GM19455 (cell line): ENCODE data around the gene C9orf153.

Experiments used
- ATAC-seq: cut with Tn5 transposase; IDR thresholded peaks from one replicate; pipeline ENCODE4 v1.9.1; 2021; ENCODE audit not compliant: unreplicated experiment

Gene C9orf153

DNA sequence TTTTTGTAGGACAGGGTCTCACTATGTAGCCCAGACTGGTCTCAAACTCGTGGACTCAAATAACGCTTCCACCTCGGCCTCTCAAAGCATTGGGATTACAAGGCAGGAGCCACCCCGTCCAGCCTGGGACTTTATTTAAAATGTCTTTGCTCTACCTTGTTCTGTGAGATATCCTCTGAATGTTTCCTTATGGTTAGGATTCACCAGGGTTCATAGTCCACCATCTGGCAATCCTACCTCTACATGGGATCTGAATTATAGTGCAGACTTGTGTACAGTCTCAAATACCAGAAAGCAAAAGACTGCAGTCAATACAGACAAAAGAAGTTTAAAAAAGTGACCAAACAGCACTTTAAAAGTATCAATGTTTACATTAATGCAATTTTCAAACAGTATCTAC, 12.8 kb upstream of the C9orf153 start:
- ATAC-seq: no peak

DNA sequence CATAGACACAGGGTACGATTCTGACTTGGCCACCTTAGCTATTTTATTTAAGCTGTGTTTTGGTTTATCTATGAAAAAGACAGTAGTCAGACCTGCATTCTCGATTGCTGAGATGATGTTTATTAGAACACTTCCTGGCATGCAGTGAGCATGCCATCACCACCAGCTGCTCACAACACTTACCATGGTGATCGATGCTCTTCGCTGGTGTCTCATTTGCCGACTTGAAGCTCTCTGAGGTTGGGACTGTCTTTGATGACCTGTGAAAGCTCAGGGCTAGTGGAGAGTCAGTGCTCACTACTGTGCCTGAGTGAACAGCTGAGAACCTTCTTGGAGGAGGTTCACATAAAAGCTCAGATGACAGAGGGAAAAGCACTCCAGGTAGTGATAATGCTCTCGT, 4.4 kb upstream of the C9orf153 start:
- ATAC-seq: no peak

GRCh38 chr9:86262492-86262891, 3.0 kb upstream of the C9orf153 start:
- no peak for ATAC-seq

DNA sequence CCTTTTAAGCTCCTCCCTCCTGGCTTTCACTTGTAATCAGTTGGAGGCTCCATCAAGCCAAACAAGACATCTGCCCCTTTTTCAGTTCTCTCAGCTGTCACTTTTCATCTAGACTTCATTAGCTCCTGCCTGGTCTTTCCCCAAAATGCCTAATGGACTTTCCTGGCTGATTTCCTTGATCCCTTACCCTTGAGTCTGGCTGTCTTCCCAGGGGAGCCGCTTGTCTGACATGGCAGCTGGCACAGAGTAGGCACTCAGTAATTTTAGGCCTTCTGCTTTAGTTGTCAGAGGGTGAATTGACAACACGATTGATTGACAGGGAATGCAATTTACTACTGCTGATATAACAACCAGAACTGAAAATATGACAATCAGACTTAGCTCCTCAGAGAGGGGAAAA, 2.1 kb downstream of the C9orf153 start:
- ATAC-seq: no peak

- no peak for ATAC-seq
Observed at GRCh38 chr9:86256653-86257052, 2.8 kb downstream of the C9orf153 start.

GRCh38 chr9:86253577-86253976, 5.9 kb downstream of the C9orf153 start:
- no peak for ATAC-seq

GRCh38 chr9:86252870-86253269, 6.6 kb downstream of the C9orf153 start:
- ATAC-seq: no peak

DNA sequence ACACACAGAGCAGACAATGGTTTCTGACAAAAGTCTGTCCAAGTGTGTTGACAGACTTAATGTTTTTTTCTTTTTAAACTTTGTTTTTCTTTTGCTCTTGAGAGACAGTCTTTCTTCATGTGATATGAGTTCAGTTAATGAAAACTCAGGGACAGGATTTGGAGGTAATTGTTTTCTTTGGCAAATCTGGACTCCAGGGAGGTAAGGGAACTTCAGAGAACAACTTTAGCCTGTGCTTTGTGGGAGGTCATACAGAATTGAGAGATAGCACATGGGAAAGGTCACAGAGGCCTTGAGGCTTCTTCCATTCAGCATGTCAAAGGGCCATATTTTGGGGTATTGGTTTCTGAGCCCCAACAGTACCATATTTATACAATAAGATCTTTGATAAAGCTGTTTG, 9.3 kb downstream of the C9orf153 start:
- ATAC-seq: no peak

GRCh38 chr9:86248746-86249145, 10.7 kb downstream of the C9orf153 start:
- ATAC-seq: no peak

- ATAC-seq: no peak
Observed at GRCh38 chr9:86246752-86247161, 12.7 kb downstream of the C9orf153 start.

- ATAC-seq: no peak
Observed at GRCh38 chr9:86242071-86242470, 17.4 kb downstream of the C9orf153 start.

GRCh38 chr9:86241216-86241615, 18.2 kb downstream of the C9orf153 start:
- no peak for ATAC-seq

- no peak for ATAC-seq
Observed at GRCh38 chr9:86238861-86239770, 20.3 kb downstream of the C9orf153 start.

DNA sequence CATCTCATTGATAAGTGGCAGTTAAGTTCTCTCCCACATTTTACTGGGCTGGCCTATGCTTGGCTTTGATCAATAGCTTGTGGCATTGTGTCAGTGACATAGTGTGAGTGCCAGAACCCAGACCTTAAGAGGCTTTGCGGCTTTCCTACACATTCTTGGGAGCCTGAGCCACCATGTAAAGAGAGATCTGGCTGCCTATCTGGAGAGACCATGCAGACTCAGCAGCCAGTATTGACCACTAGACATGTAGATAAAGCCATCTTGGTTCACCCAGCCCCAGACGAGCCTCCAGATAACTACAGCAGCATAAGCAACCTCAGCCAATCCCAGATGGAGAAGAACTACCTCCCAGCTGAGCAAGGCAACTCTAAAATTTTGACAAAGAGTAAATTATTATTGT, 28.6 kb downstream of the C9orf153 start:
- ATAC-seq: no peak

DNA sequence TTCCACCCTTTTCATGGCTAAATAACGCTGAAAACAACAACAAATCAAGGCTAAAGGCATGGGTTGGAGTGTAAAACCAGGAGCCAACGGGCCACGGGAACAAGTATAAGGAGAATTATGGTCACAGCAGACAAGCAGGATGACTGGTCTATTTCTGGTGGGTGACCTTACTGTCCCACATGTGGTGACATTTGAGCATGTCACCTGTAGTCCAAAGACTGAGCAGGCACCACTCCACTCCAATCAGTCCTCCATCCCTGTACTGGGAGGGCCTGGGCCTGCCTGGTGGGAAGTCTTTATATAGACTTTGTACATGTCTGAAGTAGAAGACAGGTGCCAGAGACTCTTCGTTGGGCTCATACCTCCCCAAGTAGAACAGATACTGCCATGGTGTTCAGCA, 36.8 kb downstream of the C9orf153 start:
- no peak for ATAC-seq

DNA sequence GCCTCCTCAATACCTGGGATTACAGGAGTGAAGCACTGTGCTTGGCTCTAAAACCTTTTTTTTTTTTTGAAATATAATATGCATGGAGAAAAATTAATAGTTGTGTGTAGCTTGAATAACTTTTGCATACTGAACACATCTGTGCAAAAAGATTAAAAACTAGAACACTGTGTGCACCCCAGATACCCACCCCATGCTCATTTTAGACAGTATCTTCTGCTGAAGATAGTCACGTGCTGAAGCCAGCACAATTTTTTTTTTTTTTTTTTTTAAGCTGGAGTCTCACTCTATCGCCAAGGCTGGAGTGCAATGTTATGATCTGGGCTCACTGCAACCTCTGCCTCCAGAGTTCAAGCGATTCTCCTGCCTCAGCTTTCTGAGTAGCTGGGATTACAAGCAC, 39.9 kb downstream of the C9orf153 start:
- ATAC-seq: no peak

GRCh38 chr9:86217076-86217755, 42.2 kb downstream of the C9orf153 start:
- no peak for ATAC-seq

GRCh38 chr9:86207193-86207592, 52.3 kb downstream of the C9orf153 start:
- no peak for ATAC-seq

- ATAC-seq: peak; percentile 61
Observed at GRCh38 chr9:86202338-86202882, 57.0 kb downstream of the C9orf153 start.

DNA sequence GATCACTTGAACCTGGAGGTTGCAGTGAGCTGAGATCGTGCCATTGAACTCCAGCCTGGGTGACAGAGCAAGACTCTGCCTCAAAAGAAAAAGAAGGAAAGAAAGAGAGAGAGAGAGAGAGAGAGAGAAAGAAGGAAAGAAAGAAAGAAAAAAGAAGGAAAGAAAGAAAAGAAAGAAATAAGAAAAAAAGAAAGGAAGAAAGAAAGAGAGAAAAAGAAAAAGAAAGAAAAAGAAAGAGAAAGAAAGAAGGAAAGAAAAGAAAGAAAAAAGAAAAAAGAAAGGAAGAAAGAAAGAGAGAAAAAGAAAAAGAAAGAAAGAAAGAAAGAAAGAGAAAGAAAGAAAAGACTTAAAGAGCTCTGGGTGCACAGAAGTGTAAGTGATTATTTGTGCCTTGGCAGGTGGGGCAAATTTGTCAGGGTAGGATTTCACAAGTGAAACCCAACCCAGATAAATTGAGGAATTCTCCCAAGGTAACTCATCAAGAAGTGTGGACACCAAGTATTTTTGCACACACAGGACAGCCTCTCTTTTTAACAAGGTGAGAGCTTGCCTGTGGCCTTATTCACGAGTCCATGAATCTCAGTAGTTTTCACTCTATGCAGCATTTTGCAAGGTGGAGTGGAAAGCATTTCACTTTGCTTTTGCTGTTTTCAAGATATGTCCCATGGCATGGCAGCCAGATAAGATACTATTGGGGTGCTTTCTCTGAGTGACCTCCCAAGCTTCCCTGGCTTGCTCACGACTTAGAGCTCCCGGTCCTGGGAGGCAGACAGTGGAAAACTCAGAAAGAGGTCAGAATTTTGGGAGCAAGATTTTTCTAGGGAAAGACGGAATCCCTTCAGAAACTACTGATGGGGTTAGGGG, 57.8 kb downstream of the C9orf153 start:
- peak; percentile 6 for ATAC-seq

DNA sequence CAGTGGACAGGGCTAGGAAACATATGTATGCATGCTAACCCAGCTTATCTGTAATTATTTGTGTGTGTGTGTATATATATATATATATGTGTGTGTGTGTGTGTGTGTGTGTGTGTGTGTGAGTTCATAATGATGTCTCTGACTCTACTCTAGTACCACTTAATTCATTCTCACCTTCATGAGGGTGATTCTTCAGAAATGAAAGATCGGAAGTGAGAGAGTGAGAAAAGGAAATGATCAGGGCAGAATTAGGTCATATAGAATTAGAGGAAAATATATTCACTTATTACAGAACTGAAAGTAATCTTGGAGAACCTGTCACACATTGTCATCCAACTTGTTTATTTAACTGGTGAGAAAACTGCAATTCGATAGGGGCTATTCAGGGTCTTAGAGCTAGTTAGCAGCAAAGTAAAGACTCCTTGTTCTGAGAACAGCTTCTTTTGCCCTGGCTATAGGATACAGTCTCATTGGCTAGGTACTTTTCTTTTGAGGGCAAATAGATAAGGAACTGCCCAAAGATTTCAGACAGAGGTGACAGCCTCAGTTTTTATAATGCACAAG, 58.8 kb downstream of the C9orf153 start:
- ATAC-seq: no peak
